Germinal center (tissue), 1 donor: Measurements from ENCODE around the gene KIAA1328.
"Not testable (repeated sequence)": the region's sequence is repeated elsewhere in the genome, so short reads cannot be mapped to it uniquely, and the experiment has no call there.

Source experiments
- DNase-seq: peaks from one replicate; pipeline ENCODE4 v3.0.0; 2012; ENCODE audit warnings: mixed read lengths, low spot score

Gene KIAA1328

GRCh38 chr18:37156330-37156942 is 327.5 kb downstream of the KIAA1328 start:
- no peak for DNase-seq

GRCh38 chr18:37160038-37160820 is 331.3 kb downstream of the KIAA1328 start:
- no peak for DNase-seq

GRCh38 chr18:37161491-37161890 is 332.6 kb downstream of the KIAA1328 start:
- DNase-seq = no peak

- DNase-seq = no peak
Observed at GRCh38 chr18:37162551-37162950, 333.6 kb downstream of the KIAA1328 start.

- no peak for DNase-seq
Observed at GRCh38 chr18:37163119-37163518, 334.2 kb downstream of the KIAA1328 start.

GRCh38 chr18:37166491-37166890 is 337.6 kb downstream of the KIAA1328 start:
- no peak for DNase-seq

- not testable (repeated sequence) for DNase-seq
Observed at GRCh38 chr18:37166966-37167365, 338.0 kb downstream of the KIAA1328 start.

- no peak for DNase-seq
Observed at GRCh38 chr18:37170984-37171383, 342.1 kb downstream of the KIAA1328 start.

GRCh38 chr18:37173384-37173783 is 344.5 kb downstream of the KIAA1328 start:
- no peak for DNase-seq

GRCh38 chr18:37175727-37176620 is 347.0 kb downstream of the KIAA1328 start:
- DNase-seq = no peak

GRCh38 chr18:37176621-37176934 is 347.7 kb downstream of the KIAA1328 start:
- no peak for DNase-seq

GRCh38 chr18:37179384-37179783 is 350.5 kb downstream of the KIAA1328 start:
- no peak for DNase-seq

- no peak for DNase-seq
Observed at GRCh38 chr18:37180086-37180485, 351.2 kb downstream of the KIAA1328 start.

- no peak for DNase-seq
Observed at GRCh38 chr18:37182340-37183135, 353.6 kb downstream of the KIAA1328 start.

- no peak for DNase-seq
Observed at GRCh38 chr18:37184209-37184868, 355.4 kb downstream of the KIAA1328 start.

GRCh38 chr18:37188016-37188791 is 359.3 kb downstream of the KIAA1328 start:
- DNase-seq = no peak

- no peak for DNase-seq
Observed at GRCh38 chr18:37199741-37200140, 370.8 kb downstream of the KIAA1328 start.

GRCh38 chr18:37207343-37207742 is 378.4 kb downstream of the KIAA1328 start:
- no peak for DNase-seq

- no peak for DNase-seq
Observed at GRCh38 chr18:37210781-37211180, 381.9 kb downstream of the KIAA1328 start.

- DNase-seq = no peak
Observed at GRCh38 chr18:37218022-37218590, 389.2 kb downstream of the KIAA1328 start.
